Liver (tissue), 9 donors: Measurements from ENCODE around the gene OLR1. TPM values are rescaled to one million over a fixed set of nuclear protein-coding genes. Genes with fewer than 3 reads are reported as not detected.

Experiments
- DNase-seq: peaks from one replicate; pipeline ENCODE4 v3.0.0-alpha.2; 2017; ENCODE audit warnings: low spot score
- H3K27ac ChIP-seq, 2 donors: one replicate each; pipeline ENCODE4 v1.7.0; 2013; ENCODE audit warnings: inconsistent platforms in 2 of 2, low read length in 2 of 2, control low read depth in 1 of 2, low read depth in 1 of 2, mild to moderate bottlenecking in 1 of 2
- H3K27me3 ChIP-seq, 4 donors: one replicate each; pipeline versions ENCODE4 v1.6.1 to v1.7.0; 2013; ENCODE audit warnings: low read length in 3 of 4, inconsistent platforms in 1 of 4, mild to moderate bottlenecking in 1 of 4, moderate library complexity in 1 of 4; ENCODE audit not compliant: control insufficient read depth in 4 of 4, insufficient read depth in 4 of 4
- H3K36me3 ChIP-seq, 4 donors: one replicate each; pipeline versions ENCODE4 v1.6.1 to v1.7.0; 2013; ENCODE audit warnings: low read length in 3 of 4, mild to moderate bottlenecking in 3 of 4, low read depth in 1 of 4, moderate library complexity in 1 of 4; ENCODE audit not compliant: control insufficient read depth in 4 of 4, insufficient read depth in 3 of 4
- H3K4me1 ChIP-seq, 4 donors: one replicate each; pipeline versions ENCODE4 v1.6.1 to v1.7.0; 2013; ENCODE audit warnings: low read length in 3 of 4, mild to moderate bottlenecking in 3 of 4, moderate library complexity in 1 of 4; ENCODE audit not compliant: control insufficient read depth in 4 of 4, insufficient read depth in 4 of 4
- H3K4me3 ChIP-seq, 3 donors: one replicate each; pipeline versions ENCODE4 v1.6.1 to v1.7.0; 2013; ENCODE audit warnings: low read length in 3 of 3, control low read depth in 1 of 3, low read depth in 1 of 3, mild to moderate bottlenecking in 1 of 3
- H3K9ac ChIP-seq, 2 donors: one replicate each; pipeline ENCODE4 v1.7.0; 2013; ENCODE audit warnings: low read length in 2 of 2, mild to moderate bottlenecking in 2 of 2, moderate library complexity in 2 of 2, control low read depth in 1 of 2, low read depth in 1 of 2
- H3K9me3 ChIP-seq, 4 donors: one replicate each; pipeline versions ENCODE4 v1.6.1 to v1.7.0; 2013; ENCODE audit warnings: low read length in 3 of 4; ENCODE audit not compliant: control insufficient read depth in 4 of 4
- CTCF ChIP-seq: fragments of 150-350 bp; IDR thresholded peaks from 2 replicates; pipeline ENCODE4 v1.5.1; 2017; ENCODE audit warnings: improper control_type of control experiment, low read depth, low read length; ENCODE audit not compliant: missing input control
- EGR1 ChIP-seq, 2 donors: IDR thresholded peaks; 2 replicates each; pipeline ENCODE4 v1.6.1; 2016 to 2018; ENCODE audit warnings: antibody characterized with exemption in 2 of 2, low read depth in 2 of 2
- FOXA1 ChIP-seq: IDR thresholded peaks from 2 replicates; pipeline ENCODE4 v1.6.1; 2016; ENCODE audit warnings: antibody characterized with exemption
- GABPA ChIP-seq, 2 donors: IDR thresholded peaks in 1 of 2; conservative IDR thresholded peaks in 1 of 2; 2 replicates each; pipeline ENCODE4 v1.6.1; 2016; ENCODE audit warnings: antibody characterized with exemption in 2 of 2, mild to moderate bottlenecking in 1 of 2, moderate library complexity in 1 of 2
- HNF4A ChIP-seq, 2 donors: conservative IDR thresholded peaks; 2 replicates each; pipeline ENCODE4 v1.6.1; 2016; ENCODE audit warnings: antibody characterized with exemption in 2 of 2, mild to moderate bottlenecking in 2 of 2
- HNF4G ChIP-seq: IDR thresholded peaks from 2 replicates; pipeline ENCODE4 v1.6.1; 2016; ENCODE audit warnings: antibody characterized with exemption
- JUND ChIP-seq, 2 donors: IDR thresholded peaks; 2 replicates each; pipeline ENCODE4 v1.6.1; 2016; ENCODE audit warnings: antibody characterized with exemption in 2 of 2
- NR2F2 ChIP-seq: IDR thresholded peaks from 2 replicates; pipeline ENCODE4 v1.6.1; 2016; ENCODE audit warnings: antibody characterized with exemption
- RAD21 ChIP-seq, 2 donors: IDR thresholded peaks; 2 replicates each; pipeline ENCODE4 v1.6.1; 2016; ENCODE audit warnings: antibody characterized with exemption in 2 of 2, mild to moderate bottlenecking in 2 of 2
- RXRA ChIP-seq, 2 donors: IDR thresholded peaks; 2 replicates each; pipeline ENCODE4 v1.6.1; 2017 to 2018; ENCODE audit warnings: antibody characterized with exemption in 2 of 2, mild to moderate bottlenecking in 1 of 2
- SP1 ChIP-seq: IDR thresholded peaks from 2 replicates; pipeline ENCODE4 v1.6.1; 2018; ENCODE audit warnings: antibody characterized with exemption, mild to moderate bottlenecking
- YY1 ChIP-seq: IDR thresholded peaks from 2 replicates; pipeline ENCODE4 v1.6.1; 2016; ENCODE audit warnings: antibody characterized with exemption, mild to moderate bottlenecking
- ZBTB33 ChIP-seq: IDR thresholded peaks from 2 replicates; pipeline ENCODE4 v1.6.1; 2016; ENCODE audit warnings: antibody characterized with exemption
- WGBS: extraction: QIAGEN DNeasy Blood & Tissue Kit; methylation state at CpG from one replicate; pipeline ENCODE4 v1.1.7; 2013; 5-methylcytosine and 5-hydroxymethylcytosine counted together
- polyA plus RNA-seq, 2 donors: library from polyadenylated mRNA; stranded (reverse) in 1 of 2; unstranded in 1 of 2; fragments of 200-250 nt in 1 of 2; fragments of >200 nt in 1 of 2; fragmentation: Nextera tagmentation in 1 of 2; extraction: Ambion mirVana in 1 of 2; gene quantifications; one replicate each; pipeline versions ENCODE4 v1.2.1 to v1.2.3, GENCODE V29; 2013 to 2015
- total RNA-seq, 2 donors: library from RNA; depleted of rRNA; stranded (reverse); fragments of >200 nt; gene quantifications; one replicate each; pipeline ENCODE4 v1.2.3, GENCODE V29; 2014
- TF ChIP-seq, protein P1 (sequence below): IDR thresholded peaks from 2 replicates; pipeline ENCODE4 v1.6.1; 2016; ENCODE audit warnings: antibody characterized with exemption, mild to moderate bottlenecking
- TF ChIP-seq, protein P2 (sequence below): IDR thresholded peaks from 2 replicates; pipeline ENCODE4 v1.6.1; 2016; ENCODE audit warnings: antibody characterized with exemption
- TF ChIP-seq, protein P3 (sequence below): IDR thresholded peaks from 2 replicates; pipeline ENCODE4 v1.6.1; 2016; ENCODE audit warnings: antibody characterized with exemption
- donor health status: healthy.
- donor health status: healthy.
- donor health status: healthy.
- donor health status: healthy.
- donor health status: healthy.

The OLR1 gene
- total and polyA plus RNA-seq, 4 donors: 0.13 to 0.37 TPM; not detected in 2

DNA sequence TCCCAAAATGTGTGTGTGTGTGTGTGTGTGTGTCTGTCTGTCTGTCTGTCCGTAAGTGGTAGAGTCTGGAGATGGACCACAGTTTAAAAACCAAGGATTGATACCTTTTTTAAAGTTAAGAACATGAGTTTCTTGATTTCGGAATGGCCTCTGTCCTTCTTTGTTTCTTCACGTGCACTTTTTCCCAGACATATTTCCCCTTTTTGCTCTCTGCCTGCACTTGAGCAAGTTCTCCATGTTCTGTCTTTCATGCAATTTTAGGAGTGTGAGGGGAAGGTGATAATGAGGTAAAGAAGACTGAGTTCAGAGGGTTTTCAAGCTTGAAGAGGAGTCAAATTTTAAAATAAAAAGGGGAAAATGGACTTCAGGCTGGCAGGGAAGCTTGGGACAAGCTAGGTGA is 12.7 kb downstream of the OLR1 start:
- H3K4me3 ChIP-seq: no peak overlapping the region
- no peaks in the 10 kb centered on the region for H3K4me1 ChIP-seq
- H3K9ac ChIP-seq: no peak overlapping the region
- no peaks in the 10 kb centered on the region for H3K27me3 ChIP-seq
- H3K27ac ChIP-seq: no peak overlapping the region
- TF ChIP-seq JUND (IDR thresholded peaks at IDR 0.05) (no peak), RXRA (IDR thresholded peaks at IDR 0.05) (no peak), FOXA1 (no peak), YY1 (no peak), GABPA (IDR thresholded peaks at IDR 0.05 in 1 of 2, conservative IDR thresholded peaks at IDR 0.05 in 1 of 2) (no peak), SP1 (no peak), ZBTB33 (no peak), RAD21 (IDR thresholded peaks at IDR 0.05) (no peak), HNF4A (conservative IDR thresholded peaks at IDR 0.05) (no peak), HNF4G (no peak)
- TF ChIP-seq, protein P1, sequence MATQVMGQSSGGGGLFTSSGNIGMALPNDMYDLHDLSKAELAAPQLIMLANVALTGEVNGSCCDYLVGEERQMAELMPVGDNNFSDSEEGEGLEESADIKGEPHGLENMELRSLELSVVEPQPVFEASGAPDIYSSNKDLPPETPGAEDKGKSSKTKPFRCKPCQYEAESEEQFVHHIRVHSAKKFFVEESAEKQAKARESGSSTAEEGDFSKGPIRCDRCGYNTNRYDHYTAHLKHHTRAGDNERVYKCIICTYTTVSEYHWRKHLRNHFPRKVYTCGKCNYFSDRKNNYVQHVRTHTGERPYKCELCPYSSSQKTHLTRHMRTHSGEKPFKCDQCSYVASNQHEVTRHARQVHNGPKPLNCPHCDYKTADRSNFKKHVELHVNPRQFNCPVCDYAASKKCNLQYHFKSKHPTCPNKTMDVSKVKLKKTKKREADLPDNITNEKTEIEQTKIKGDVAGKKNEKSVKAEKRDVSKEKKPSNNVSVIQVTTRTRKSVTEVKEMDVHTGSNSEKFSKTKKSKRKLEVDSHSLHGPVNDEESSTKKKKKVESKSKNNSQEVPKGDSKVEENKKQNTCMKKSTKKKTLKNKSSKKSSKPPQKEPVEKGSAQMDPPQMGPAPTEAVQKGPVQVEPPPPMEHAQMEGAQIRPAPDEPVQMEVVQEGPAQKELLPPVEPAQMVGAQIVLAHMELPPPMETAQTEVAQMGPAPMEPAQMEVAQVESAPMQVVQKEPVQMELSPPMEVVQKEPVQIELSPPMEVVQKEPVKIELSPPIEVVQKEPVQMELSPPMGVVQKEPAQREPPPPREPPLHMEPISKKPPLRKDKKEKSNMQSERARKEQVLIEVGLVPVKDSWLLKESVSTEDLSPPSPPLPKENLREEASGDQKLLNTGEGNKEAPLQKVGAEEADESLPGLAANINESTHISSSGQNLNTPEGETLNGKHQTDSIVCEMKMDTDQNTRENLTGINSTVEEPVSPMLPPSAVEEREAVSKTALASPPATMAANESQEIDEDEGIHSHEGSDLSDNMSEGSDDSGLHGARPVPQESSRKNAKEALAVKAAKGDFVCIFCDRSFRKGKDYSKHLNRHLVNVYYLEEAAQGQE: no peak
- H3K36me3 ChIP-seq: no peaks in the 10 kb centered on the region
- no peaks in the 10 kb centered on the region for H3K9me3 ChIP-seq
- WGBS: 62% methylated on average over 3 of the region's 3 CpGs
- no peak for DNase-seq

GRCh38 chr12:10158406-10158805 is 13.5 kb downstream of the OLR1 start:
- Histone ChIP-seq H3K9ac (no peak overlapping the region), H3K4me1 (peaks cover 0 to 8% (median 4%) of the 10 kb centered on the region in 4 donors), H3K36me3 (no peaks in the 10 kb centered on the region), H3K27ac (no peak overlapping the region), H3K9me3 (no peaks in the 10 kb centered on the region), H3K27me3 (no peaks in the 10 kb centered on the region), H3K4me3 (no peak overlapping the region)
- TF ChIP-seq SP1 (no peak), EGR1 (IDR thresholded peaks at IDR 0.05; ENCODE audit: low read depth in 2 of 2) (no peak), ZBTB33 (no peak), NR2F2 (no peak), HNF4G (no peak), HNF4A (conservative IDR thresholded peaks at IDR 0.05) (no peak), CTCF (no peak), YY1 (no peak)
- TF ChIP-seq, protein P2, sequence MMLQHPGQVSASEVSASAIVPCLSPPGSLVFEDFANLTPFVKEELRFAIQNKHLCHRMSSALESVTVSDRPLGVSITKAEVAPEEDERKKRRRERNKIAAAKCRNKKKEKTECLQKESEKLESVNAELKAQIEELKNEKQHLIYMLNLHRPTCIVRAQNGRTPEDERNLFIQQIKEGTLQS: no peak
- TF ChIP-seq, protein P3, sequence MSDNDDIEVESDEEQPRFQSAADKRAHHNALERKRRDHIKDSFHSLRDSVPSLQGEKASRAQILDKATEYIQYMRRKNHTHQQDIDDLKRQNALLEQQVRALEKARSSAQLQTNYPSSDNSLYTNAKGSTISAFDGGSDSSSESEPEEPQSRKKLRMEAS: no peak
- 74% methylated on average over 2 of the region's 2 CpGs for WGBS
- no peak for DNase-seq
